PFSK-1 (cell line): ENCODE data around the gene NOVA2.

ENCODE experiments used
- FOXP2 ChIP-seq: optimal IDR thresholded peaks from 2 replicates; pipeline ENCODE3; 2011; ENCODE audit warnings: borderline replicate concordance, control low read depth, inconsistent platforms; ENCODE audit not compliant: insufficient read depth; ENCODE audit errors: extremely low read length, extremely low read depth
- POLR2AphosphoS5 ChIP-seq: IDR thresholded peaks from 2 replicates; pipeline ENCODE4 v1.6.1; 2012; ENCODE audit warnings: low read depth, mild to moderate bottlenecking, control low read depth, low read length, moderate library complexity
- TF ChIP-seq, protein P1 (sequence below), 2 experiments: IDR thresholded peaks; 2 replicates each; pipeline versions ENCODE4 v1.6.1 to v1.8.0; 2011 to 2012; ENCODE audit warnings: low read depth in 2 of 2, low read length in 2 of 2, control low read depth in 1 of 2, inconsistent platforms in 1 of 2, mild to moderate bottlenecking in 1 of 2, moderate library complexity in 1 of 2; ENCODE audit not compliant: insufficient read depth in 1 of 2

- TF ChIP-seq POLR2AphosphoS5, result no peak
- TF ChIP-seq, protein P1, sequence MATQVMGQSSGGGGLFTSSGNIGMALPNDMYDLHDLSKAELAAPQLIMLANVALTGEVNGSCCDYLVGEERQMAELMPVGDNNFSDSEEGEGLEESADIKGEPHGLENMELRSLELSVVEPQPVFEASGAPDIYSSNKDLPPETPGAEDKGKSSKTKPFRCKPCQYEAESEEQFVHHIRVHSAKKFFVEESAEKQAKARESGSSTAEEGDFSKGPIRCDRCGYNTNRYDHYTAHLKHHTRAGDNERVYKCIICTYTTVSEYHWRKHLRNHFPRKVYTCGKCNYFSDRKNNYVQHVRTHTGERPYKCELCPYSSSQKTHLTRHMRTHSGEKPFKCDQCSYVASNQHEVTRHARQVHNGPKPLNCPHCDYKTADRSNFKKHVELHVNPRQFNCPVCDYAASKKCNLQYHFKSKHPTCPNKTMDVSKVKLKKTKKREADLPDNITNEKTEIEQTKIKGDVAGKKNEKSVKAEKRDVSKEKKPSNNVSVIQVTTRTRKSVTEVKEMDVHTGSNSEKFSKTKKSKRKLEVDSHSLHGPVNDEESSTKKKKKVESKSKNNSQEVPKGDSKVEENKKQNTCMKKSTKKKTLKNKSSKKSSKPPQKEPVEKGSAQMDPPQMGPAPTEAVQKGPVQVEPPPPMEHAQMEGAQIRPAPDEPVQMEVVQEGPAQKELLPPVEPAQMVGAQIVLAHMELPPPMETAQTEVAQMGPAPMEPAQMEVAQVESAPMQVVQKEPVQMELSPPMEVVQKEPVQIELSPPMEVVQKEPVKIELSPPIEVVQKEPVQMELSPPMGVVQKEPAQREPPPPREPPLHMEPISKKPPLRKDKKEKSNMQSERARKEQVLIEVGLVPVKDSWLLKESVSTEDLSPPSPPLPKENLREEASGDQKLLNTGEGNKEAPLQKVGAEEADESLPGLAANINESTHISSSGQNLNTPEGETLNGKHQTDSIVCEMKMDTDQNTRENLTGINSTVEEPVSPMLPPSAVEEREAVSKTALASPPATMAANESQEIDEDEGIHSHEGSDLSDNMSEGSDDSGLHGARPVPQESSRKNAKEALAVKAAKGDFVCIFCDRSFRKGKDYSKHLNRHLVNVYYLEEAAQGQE (IDR thresholded peaks at IDR 0.05; ENCODE audit: insufficient read depth in 1 of 2, low read depth in 2 of 2, low read length in 2 of 2), result no peak
- TF ChIP-seq FOXP2, result no peak
Observed at GRCh38 chr19:45883881-45884681, 89.6 kb downstream of the NOVA2 start.
